Mesodermal cell (in vitro differentiated cells): ENCODE measurements around the gene AFDN.

Experiments used
- H3K27ac ChIP-seq: 2 replicates; pipeline ENCODE4 v1.7.0; 2013; ENCODE audit warnings: mild to moderate bottlenecking, low read depth, low read length, moderate library complexity; ENCODE audit not compliant: severe bottlenecking
- H3K36me3 ChIP-seq: 2 replicates; pipeline ENCODE4 v1.7.1; 2013; ENCODE audit warnings: mild to moderate bottlenecking, low read length, moderate library complexity; ENCODE audit not compliant: control insufficient read depth, insufficient read depth
- H3K4me1 ChIP-seq: one replicate; pipeline ENCODE4 v1.7.1; 2013; ENCODE audit warnings: mild to moderate bottlenecking, low read length; ENCODE audit not compliant: insufficient read depth, control insufficient read depth, poor library complexity, severe bottlenecking
- H3K4me3 ChIP-seq: 2 replicates; pipeline ENCODE4 v1.7.0; 2013; ENCODE audit warnings: low read length, control low read depth, mild to moderate bottlenecking; ENCODE audit not compliant: insufficient read depth, poor library complexity, severe bottlenecking; ENCODE audit errors: extremely low read depth
- H3K9me3 ChIP-seq: 2 replicates; pipeline ENCODE4 v1.7.1; 2013; ENCODE audit warnings: mild to moderate bottlenecking, low read length, moderate library complexity; ENCODE audit not compliant: control insufficient read depth
- WGBS, 2 experiments: methylation state at CpG; one replicate each; pipeline ENCODE4 v1.1.5; 2013; ENCODE audit warnings: missing lambda C conversion rate in 2 of 2; ENCODE audit not compliant: insufficient coverage in 2 of 2; 5-methylcytosine and 5-hydroxymethylcytosine counted together

AFDN gene

GRCh38 chr6:167819576-167819975 is 7.1 kb upstream of the AFDN start:
- WGBS, 2 experiments = 83 to 86% methylated on average over 10 to 11 of the region's 11 CpGs
- H3K4me3 ChIP-seq = no peak overlapping the region
- no peaks in the 10 kb centered on the region for H3K4me1 ChIP-seq
- peaks cover 23% of the 10 kb centered on the region for H3K36me3 ChIP-seq
- H3K9me3 ChIP-seq = no peaks in the 10 kb centered on the region
- H3K27ac ChIP-seq = no peak overlapping the region

- Histone ChIP-seq H3K27ac (no peak overlapping the region), H3K36me3 (peaks cover 23% of the 10 kb centered on the region), H3K4me3 (no peak overlapping the region), H3K4me1 (no peaks in the 10 kb centered on the region), H3K9me3 (no peaks in the 10 kb centered on the region)
- WGBS, 2 experiments = 95% methylated on average over 4 to 6 of the region's 7 CpGs
Measured at GRCh38 chr6:167820681-167821080, 6.0 kb upstream of the AFDN start.

GRCh38 chr6:167824591-167825331 is 1.9 kb upstream of the AFDN start:
- H3K9me3 ChIP-seq = no peaks in the 10 kb centered on the region
- WGBS, 2 experiments = 92 to 94% methylated on average over 10 to 11 of the region's 19 CpGs
- peaks cover 6% of the 10 kb centered on the region for H3K4me1 ChIP-seq
- peak overlapping the region; percentile 97 for H3K4me3 ChIP-seq
- H3K36me3 ChIP-seq = peaks cover 23% of the 10 kb centered on the region
- H3K27ac ChIP-seq = peak overlapping the region; percentile 65

GRCh38 chr6:167825332-167826229 is 1.1 kb upstream of the AFDN start:
- peaks cover 23% of the 10 kb centered on the region for H3K36me3 ChIP-seq
- peak overlapping the region; percentile 97 for H3K4me3 ChIP-seq
- 3% methylated on average over 48 to 61 of the region's 70 CpGs for WGBS, 2 experiments
- H3K9me3 ChIP-seq = no peaks in the 10 kb centered on the region
- H3K27ac ChIP-seq = peak overlapping the region; percentile 65
- H3K4me1 ChIP-seq = peaks cover 11% of the 10 kb centered on the region

- Histone ChIP-seq H3K4me1 (peaks cover 11% of the 10 kb centered on the region), H3K9me3 (no peaks in the 10 kb centered on the region), H3K4me3 (peak overlapping the region; percentile 97), H3K36me3 (peaks cover 22% of the 10 kb centered on the region), H3K27ac (peak overlapping the region; percentile 55)
- WGBS, 2 experiments = 0% methylated on average over 31 to 48 of the region's 90 CpGs
Measured at GRCh38 chr6:167826230-167826895, 348 bp upstream of the AFDN start.

GRCh38 chr6:167827583-167828324 is 1.0 kb downstream of the AFDN start:
- Histone ChIP-seq H3K4me1 (peaks cover 16% of the 10 kb centered on the region), H3K36me3 (peaks cover 10% of the 10 kb centered on the region), H3K9me3 (no peaks in the 10 kb centered on the region), H3K27ac (peak overlapping the region; percentile 77), H3K4me3 (peak overlapping the region; percentile 70)
- 0 to 1% methylated on average over 34 to 35 of the region's 51 CpGs for WGBS, 2 experiments

- Histone ChIP-seq H3K27ac (peak overlapping the region; percentile 77), H3K4me1 (peaks cover 16% of the 10 kb centered on the region), H3K9me3 (no peaks in the 10 kb centered on the region), H3K36me3 (peaks cover 10% of the 10 kb centered on the region), H3K4me3 (peak overlapping the region; percentile 70)
- 0% methylated on average over 1 of the region's 4 CpGs; no CpG with 5 or more reads in 1 of the 2 experiments for WGBS, 2 experiments
Measured at GRCh38 chr6:167828325-167828956, 1.7 kb downstream of the AFDN start.

GRCh38 chr6:167829513-167829912 is 2.8 kb downstream of the AFDN start:
- Histone ChIP-seq H3K4me3 (peak overlapping the region; percentile 9), H3K4me1 (peaks cover 16% of the 10 kb centered on the region), H3K9me3 (no peaks in the 10 kb centered on the region), H3K36me3 (peaks cover 3% of the 10 kb centered on the region), H3K27ac (no peak overlapping the region)

GRCh38 chr6:167831281-167831828 is 4.6 kb downstream of the AFDN start:
- 50 to 67% methylated on average over 1 of the region's 3 CpGs for WGBS, 2 experiments
- Histone ChIP-seq H3K27ac (peak overlapping the region; percentile 11), H3K4me1 (peaks cover 26% of the 10 kb centered on the region), H3K4me3 (no peak overlapping the region), H3K9me3 (no peaks in the 10 kb centered on the region), H3K36me3 (peaks cover 4% of the 10 kb centered on the region)
